GM19372 (cell line): Measurements from ENCODE around the gene FANCC.
"Not testable (repeated sequence)": the region's sequence is repeated elsewhere in the genome, so short reads cannot be mapped to it uniquely, and the experiment has no call there.

ENCODE experiments used
- ATAC-seq: cut with Tn5 transposase; IDR thresholded peaks from one replicate; pipeline ENCODE4 v1.9.1; 2021; ENCODE audit warnings: mild to moderate bottlenecking, low read depth, moderate library complexity; ENCODE audit not compliant: unreplicated experiment

FANCC gene

DNA sequence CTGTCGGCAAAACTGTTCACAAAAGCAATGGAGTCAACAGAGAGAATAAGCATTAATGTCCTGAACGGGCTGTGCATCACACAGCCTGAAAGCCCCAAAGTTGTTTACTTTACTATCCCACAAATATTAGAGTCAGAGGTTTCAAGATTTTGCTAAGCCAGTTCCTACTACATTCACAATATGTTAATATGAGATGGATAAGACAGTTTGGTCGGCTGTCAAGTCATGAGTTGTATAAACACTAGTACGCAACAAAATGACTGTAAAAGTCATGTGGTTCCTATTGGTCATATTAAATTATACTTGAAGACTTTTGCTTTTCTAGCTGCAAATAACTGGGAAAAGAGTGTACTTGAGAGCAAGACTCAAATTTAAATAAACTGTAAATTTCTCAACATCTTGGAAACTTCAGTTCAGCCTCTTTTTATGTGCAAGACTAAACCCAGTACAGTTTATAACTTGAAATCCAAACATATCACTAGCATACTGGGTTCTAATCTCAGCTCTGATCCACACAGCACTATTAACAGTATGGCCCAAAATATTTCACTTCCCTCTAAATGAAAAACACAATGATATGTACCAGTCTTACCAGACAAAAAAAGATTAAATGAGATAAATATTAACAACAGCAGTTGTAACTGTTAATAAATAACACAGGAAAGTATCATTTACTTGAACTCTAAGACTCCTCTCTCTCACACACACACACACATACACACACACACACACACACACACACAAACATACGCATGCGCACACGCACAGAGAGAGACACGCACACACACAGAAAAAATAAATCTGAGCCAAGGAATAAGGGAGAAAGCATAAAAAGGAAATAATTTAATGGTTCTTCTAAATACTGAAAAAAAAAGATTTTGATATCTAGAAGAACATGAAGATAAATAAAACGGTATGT, 33.1 kb downstream of the FANCC start:
- no peak for ATAC-seq

DNA sequence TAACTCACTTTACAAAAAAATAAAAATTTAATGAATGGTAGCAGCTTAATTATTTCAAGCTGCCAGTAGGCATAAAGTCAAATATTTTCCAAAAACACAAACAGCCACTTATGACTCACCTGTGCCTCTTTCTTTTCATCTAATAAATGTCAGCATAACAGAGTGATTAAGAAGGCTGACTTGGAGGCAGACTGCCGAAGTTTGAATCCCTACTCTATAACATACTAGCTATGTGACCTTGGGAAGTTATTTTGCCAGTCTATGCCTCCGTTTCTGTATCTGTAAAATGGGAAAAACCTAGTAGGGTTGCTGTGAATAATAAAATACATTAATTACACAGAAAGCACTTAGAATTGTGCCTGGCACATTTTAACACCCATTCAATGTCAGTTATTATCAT, 33.8 kb downstream of the FANCC start:
- no peak for ATAC-seq

DNA sequence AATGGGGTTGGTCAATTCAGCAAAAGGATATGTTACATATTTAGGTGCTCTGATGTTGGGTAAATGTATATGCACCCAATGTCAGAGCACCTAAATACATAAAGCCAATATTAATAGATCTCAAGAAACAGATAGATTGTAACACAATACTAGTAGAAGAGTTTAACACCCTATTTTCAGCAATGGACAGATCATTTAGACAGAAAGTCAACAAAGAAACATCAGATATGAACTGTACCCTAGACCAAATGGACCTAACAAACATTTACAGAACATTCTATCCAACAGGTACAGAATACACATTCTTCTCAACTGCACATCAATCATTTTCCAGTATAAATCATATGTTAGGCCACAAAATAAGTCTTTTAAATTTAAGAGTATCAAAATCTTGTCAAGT, 35.2 kb downstream of the FANCC start:
- ATAC-seq = no peak

DNA sequence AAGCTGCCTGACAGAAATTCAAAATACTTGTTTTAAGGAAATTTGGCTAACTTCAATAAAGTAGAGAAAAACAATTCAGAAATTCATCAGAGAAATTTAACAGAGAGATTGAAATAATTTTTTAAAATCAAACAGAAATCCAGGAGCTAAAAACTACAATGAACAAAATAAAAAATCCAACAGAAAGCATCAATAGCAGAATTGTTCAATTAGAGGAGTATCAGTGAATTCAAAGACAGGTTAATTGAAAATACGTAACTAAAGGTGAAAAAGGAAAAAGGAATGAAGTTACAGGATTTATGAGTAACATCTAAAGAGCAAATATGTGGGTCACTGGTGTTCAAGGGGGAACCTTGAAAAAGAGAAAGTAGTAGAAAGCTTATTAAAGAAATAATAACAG, 36.8 kb downstream of the FANCC start:
- ATAC-seq = no peak

DNA sequence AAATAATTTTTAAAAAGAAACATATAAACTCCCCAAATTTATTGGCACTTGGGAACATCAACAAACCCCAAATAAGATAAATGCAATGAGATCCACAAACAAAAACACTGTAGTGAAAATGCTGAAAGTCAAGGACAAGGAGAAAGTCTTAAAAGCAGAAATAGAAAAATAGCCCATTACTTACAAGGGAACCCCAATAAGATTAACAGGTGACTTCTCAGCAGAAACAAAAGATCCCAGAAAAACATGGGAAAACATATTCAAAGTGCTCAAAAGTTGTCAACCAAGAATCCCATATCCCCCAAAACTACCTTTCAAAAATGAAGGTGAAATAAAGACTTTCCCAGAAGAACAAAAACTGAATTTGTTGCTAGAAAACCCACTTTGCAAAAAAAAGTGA, 40.0 kb downstream of the FANCC start:
- no peak for ATAC-seq

DNA sequence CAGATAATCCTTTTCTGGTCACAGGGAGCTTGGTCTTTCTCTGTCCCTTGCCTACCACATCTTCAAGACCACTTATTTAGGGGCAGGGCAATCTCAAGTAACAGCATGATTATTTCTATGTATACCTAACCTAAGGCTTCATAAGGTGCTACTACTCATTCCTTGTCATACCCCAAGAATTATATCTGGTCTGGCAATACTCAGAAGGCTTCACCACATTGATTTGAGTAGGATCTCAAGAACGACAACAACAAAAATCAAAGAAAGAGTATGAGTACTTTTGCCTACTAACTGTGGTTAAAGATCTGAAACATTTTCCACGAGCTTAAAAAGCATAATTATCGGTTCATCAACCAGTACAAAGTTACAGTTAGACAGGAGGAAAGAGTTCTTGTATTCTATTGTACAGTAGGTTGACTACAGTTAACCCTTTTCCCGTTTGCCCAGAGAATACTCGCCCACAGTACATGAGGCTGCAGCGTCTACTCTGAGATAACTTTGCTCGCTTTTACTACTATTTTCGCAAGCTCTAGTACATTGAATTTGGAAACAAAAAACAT, 41.0 kb downstream of the FANCC start:
- ATAC-seq = no peak

DNA sequence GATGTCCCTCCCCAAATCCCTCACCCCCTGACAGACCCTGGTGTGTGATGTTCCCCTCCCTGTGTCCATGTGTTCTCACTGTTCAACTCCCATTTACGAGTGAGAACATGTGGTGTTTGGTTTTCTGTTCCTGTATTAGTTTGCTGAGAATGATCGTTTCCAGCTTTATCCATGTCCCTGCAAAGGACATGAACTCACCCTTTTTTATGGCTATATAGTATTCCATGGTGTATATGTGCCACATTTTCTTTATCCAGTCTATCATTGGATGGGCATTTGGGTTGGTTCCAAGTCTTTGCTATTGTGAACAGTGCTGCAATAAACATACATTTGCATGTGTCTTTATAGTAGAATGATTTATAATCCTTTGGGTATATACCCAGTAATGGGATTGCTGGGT, 43.3 kb downstream of the FANCC start:
- ATAC-seq = not testable (repeated sequence)

DNA sequence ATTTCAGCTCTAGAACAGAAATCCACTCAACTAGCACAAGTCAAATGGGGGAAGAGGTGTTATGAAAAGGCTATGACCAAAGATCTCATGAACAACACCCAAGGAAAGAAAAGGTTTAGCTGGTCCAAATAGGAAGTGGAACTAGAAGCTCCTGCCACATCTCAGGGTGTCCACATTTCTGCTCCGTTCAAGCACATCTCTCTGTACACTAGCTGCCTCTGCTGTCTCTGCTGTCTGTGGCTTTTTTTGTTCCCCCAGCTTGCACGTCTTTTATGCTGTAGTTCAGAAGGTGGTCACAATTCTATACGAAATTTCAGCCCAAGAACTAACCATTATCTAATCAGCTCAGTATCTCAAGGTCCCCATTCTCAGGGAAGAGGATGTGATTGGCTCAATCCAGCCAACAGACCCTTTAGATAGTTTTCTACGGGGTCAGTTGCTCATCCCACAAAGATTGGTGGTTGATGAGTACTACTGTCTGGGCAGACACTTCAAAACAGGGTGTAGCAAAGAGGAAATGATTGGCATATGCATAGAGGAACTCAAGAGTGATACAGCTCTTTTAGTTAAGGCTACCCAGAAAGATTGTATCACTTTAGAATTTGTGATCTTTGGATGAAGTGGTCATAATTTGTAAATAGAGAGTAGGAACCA, 44.0 kb downstream of the FANCC start:
- ATAC-seq = no peak

DNA sequence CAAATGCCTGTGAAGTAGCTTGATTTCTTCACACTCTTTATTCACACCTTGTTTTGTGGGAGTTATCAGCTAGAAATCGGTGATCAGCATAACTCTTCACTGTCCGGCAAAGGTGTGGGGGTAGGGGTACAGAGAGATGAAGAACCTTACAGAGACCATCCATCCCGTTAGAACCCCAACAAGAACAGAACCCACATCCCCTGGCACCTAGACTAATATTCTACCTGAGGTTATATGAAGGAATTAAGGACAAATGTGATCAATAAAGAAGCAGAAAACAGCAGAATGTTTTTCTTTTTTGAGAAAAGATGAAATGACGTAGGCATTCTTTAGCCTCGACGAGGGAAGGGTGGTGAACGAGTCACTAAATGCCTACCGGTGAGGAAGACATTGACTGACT, 44.7 kb downstream of the FANCC start:
- no peak for ATAC-seq

DNA sequence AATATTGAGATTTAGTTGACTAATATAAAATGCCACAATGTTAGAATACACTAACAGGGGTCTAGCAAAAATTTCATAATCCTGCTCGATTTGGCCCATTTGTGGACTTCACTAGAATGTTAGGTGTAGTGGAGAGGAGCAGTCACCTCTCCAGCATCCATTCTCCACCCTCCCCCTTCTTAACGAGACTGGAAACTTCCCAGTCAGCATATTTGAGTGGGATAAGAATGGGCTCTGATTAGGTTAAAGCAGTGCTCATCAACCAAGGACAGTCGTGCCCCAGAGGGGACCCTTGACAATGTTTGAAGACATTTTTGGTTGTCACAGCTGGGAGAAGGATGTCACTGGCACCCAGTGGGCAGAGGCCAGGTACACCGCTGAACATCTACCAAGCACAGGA, 46.7 kb downstream of the FANCC start:
- ATAC-seq = no peak

DNA sequence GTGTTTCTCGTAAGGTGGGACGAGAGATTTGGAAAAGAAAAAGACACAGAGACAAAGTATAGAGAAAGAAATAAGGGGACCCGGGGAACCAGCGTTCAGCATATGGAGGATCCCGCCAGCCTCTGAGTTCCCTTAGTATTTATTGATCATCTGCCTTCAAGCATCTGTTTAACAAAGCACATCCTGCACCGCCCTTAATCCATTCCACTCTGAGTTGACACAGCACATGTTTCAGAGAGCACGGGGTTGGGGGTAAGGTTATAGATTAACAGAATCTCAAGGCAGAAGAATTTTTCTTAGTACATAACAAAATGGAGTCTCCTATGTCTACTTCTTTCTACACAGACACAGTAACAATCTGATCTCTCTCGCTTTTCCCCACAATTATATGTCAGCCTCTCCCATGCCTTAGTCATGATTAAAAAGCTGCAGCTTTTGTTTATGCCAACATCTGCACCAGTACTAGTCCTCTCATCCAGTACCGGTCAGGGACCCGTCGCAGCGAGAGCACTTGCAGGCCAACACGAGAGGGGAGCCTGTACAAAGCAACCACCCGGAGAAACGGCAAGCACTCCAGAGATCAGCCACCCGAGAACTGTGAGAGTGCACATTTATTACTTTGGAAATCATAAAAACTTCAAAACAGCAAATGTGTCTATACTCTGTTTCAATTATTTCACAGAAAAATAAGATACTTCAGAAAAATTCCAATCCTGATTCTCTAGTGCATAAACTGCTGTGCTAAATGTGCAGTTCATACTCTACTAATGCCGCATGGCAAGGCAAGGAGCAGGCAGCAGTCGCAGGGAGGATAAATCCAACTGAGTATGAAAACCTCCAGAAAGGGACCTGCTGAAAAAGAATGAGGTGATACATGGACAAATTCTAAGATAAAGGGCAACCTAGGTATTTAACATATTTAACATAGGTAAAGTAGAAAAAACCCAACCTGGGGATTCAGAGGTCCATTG, 47.4 kb downstream of the FANCC start:
- not testable (repeated sequence) for ATAC-seq

DNA sequence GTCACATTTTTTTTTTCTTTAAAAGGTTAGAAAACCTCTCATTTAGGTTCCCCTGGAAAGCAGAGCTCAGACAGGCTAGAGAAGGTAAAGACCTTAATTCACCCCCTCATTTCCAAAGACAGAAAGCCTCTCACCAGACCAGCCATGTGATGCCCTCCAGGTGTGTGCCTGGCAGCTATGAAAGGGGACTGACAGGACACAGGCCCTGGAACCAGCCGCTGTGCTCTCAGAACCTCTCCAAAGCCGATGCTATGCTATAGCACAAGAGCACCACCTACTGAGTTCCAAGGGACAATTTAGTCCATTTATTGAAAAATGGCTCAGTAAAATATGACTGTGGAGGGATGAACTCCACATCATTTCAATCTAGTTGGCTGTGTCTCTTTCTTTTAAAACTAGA, 48.8 kb downstream of the FANCC start:
- no peak for ATAC-seq

DNA sequence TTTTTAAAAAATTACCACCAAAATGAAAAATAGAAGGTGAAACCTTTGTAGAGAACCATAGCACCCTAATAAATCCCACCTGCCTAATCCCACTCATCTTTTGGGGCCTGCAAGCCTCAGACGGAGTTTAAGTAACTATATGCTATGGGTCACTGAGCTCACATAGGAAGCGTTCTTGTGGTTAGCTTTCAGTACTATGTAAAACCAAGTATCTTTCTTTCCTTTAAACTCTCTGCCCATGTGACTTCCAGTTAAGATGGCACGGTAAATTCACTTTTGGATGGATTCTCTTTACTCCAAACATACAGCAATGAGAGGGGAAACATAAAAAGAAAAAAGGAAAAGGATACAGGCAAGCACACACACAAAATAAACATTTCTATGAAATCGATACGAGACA, 50.9 kb downstream of the FANCC start:
- peak; percentile 78 for ATAC-seq

DNA sequence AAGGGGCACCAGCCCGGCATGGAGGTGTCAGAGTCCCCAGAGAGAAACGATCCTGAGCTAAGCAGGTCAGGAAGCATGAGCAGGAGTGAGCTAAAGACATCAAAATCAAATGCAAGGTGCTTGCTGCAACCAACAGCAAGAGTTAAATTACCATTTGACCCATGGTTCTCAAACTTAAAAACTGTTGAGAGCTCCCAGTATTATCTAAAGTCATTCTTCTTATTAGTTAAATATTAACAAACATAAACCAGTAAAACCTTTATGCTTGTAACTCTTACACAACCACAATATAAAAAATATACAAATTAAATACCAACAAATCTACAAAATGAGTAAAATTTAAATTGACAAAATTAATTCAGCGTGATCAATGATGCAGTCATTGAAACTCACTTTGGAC, 51.5 kb downstream of the FANCC start:
- ATAC-seq = no peak

DNA sequence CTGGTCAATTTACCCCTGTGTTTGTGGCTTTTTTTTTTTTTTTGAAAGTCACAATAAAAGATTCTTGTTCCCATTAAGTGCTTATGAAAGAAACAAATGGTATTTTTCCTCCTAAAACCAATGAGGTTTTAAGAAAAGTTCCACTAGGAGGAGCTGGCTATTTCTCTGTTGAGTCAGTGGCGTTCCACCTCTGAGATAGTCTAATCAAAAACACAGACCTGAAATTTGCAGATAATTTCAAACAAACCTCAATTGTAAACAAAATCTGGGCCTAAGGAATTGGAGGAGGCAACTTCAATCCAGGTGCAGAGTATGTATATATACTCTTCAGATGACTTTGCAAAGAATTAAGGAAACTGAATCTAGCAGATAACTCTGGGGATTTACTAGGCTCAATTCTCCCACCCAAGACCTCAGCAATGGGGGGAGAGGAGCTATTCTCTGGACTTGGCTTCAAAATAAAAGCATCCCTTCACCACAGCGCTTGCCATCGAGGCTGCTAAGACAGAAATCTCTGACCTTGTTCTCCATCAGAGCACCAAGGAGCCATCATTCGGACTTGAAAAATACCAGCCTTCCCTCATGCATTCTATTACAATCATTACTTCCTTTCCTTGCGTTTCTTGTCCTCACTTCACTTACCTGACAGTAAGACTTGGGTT, 52.4 kb downstream of the FANCC start:
- no peak for ATAC-seq

DNA sequence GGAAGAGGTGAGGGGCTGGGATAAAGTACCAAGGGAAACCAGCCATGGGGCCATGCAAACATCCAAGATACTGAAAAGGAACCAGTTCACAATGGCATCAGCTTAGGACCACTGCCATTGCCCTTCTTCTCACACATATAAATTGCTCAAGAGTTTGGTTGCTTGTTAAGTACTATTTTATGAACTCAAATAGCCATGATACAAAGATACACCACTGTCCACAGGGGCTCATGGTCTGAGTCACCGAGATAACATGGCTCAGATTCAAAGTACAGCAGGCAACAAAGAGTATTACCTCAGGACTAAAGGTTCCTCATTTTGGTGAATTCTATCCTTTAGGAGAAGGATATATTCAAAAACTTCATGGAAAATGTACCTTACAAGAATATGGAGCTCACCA, 55.6 kb downstream of the FANCC start:
- no peak for ATAC-seq

DNA sequence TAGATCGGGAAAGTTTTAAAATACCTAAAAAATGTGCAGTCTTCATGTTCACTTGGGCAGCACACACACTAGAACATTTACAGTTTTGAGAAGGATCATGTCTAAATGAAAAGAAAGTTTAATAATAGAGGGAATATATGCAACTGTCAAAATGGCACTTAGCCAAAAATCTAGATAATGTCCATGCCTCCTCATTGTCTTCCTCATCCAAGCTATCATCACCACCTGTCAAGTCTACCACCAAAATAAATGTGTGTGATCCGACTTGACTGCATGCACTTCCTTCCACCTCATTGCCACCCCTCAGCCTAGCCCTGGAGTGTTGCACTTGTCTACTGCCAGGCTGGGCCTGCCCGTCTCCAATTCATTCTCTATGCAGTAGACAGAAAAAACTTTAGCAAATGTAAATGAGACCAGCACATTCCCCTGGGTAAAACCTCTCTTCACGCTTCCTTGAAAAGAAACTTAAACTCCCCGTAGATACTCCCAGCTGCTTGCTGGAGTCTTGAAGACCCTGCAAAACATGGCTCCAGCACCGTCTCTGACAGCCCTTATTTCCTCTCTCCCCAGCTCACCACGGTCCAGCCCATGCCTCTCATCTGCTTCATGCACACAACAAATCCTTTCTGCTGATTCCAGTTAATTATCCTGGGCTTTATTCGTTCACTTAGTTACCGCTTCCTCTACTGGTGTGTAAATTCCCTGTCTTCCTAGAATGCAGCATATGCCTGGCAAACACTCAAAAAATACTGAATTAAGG, 66.9 kb downstream of the FANCC start:
- no peak for ATAC-seq

DNA sequence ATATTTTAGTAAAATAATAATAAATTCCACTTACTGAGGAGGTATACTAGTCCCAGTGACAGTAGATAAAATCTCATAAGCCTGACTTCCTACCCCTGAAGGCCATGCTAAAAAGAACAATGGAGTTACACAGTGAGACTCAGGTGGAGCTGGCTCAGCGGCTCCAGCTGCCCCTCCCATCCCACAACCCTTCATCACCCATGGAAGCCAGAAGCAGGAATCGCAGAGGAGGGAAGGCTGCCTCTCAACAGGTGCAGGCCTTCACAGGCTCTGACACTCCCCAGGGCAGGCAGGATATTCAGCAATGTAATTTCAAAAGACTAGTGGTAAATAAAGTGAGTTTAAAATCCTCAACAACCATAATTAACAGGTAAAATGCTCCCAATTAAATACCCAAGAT, 67.5 kb downstream of the FANCC start:
- ATAC-seq = no peak

DNA sequence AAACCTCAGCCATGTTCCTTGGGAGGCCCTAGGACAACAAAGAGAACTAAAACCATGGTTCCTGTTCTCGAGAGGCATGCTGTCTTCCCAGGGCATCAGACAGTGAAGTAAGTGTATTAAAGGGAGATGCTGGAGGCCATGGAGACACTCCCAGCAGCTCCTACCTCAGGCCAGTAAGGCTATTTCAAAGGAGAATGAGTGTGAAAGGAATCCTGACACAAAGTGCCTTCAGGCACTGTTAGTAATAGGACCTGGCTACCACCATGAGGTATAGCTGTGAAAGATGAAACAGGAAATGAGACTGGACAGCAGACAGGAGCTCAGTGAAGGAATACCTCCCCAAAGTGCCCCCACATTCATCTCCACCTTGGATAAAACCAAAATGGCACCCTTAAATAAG, 71.0 kb downstream of the FANCC start:
- no peak for ATAC-seq
